HG03439 (cell line): ENCODE data around the gene APLN.

ENCODE experiments used
- ATAC-seq: cut with Tn5 transposase; IDR thresholded peaks from one replicate; pipeline ENCODE4 v1.9.1; 2021; ENCODE audit warnings: mild to moderate bottlenecking, moderate library complexity; ENCODE audit not compliant: unreplicated experiment

The APLN gene

GRCh38 chrX:129654652-129655546, at the start of gene APLN:
APLN (minus strand) TSS chrX:129654956; CDS start chrX:129654630, 326 bp downstream.
- ATAC-seq = no peak

GRCh38 chrX:129704491-129704890, 49.7 kb upstream of the APLN start:
- no peak for ATAC-seq

- no peak for ATAC-seq
Measured at GRCh38 chrX:129701624-129702069, 46.9 kb upstream of the APLN start.

GRCh38 chrX:129700536-129700935, 45.8 kb upstream of the APLN start:
- no peak for ATAC-seq

- ATAC-seq = no peak
Measured at GRCh38 chrX:129698150-129698549, 43.4 kb upstream of the APLN start.

- ATAC-seq = no peak
Measured at GRCh38 chrX:129697204-129697829, 42.6 kb upstream of the APLN start.

- no peak for ATAC-seq
Measured at GRCh38 chrX:129696463-129697155, 41.9 kb upstream of the APLN start.

- no peak for ATAC-seq
Measured at GRCh38 chrX:129695937-129696336, 41.2 kb upstream of the APLN start.

- ATAC-seq = no peak
Measured at GRCh38 chrX:129695535-129695934, 40.8 kb upstream of the APLN start.

GRCh38 chrX:129694805-129695204, 40.0 kb upstream of the APLN start:
- ATAC-seq = no peak

- ATAC-seq = no peak
Measured at GRCh38 chrX:129693354-129693753, 38.6 kb upstream of the APLN start.

GRCh38 chrX:129690435-129690834, 35.7 kb upstream of the APLN start:
- no peak for ATAC-seq

- ATAC-seq = no peak
Measured at GRCh38 chrX:129689796-129690195, 35.0 kb upstream of the APLN start.

GRCh38 chrX:129688097-129688496, 33.3 kb upstream of the APLN start:
- ATAC-seq = no peak

GRCh38 chrX:129686422-129686948, 31.7 kb upstream of the APLN start:
- no peak for ATAC-seq

GRCh38 chrX:129682979-129683378, 28.2 kb upstream of the APLN start:
- no peak for ATAC-seq

- ATAC-seq = no peak
Measured at GRCh38 chrX:129679901-129680300, 25.1 kb upstream of the APLN start.

- peak; percentile 39 for ATAC-seq
Measured at GRCh38 chrX:129678614-129679195, 23.9 kb upstream of the APLN start.

- ATAC-seq = no peak
Measured at GRCh38 chrX:129667412-129667811, 12.7 kb upstream of the APLN start.

GRCh38 chrX:129665916-129666644, 11.3 kb upstream of the APLN start:
- ATAC-seq = no peak
